NCI-H774 (cell line): ENCODE results near the gene NT5C3B.

Experiments
- DNase-seq: peaks from one replicate; lab custom pipeline; 2025; lab: John Stamatoyannopoulos, UW

The NT5C3B gene

GRCh38 chr17:41810659-41811548 is 25.1 kb downstream of the NT5C3B start:
- no peak for DNase-seq

- no peak for DNase-seq
Observed at GRCh38 chr17:41806685-41807445, 29.2 kb downstream of the NT5C3B start.

GRCh38 chr17:41803049-41804020 is 32.7 kb downstream of the NT5C3B start:
- no peak for DNase-seq

GRCh38 chr17:41801374-41802271 is 34.4 kb downstream of the NT5C3B start:
- DNase-seq: peak; percentile 70

GRCh38 chr17:41800601-41801373 is 35.2 kb downstream of the NT5C3B start:
- peak; percentile 14 for DNase-seq

- DNase-seq: no peak
Observed at GRCh38 chr17:41799366-41799765, 36.7 kb downstream of the NT5C3B start.

GRCh38 chr17:41797377-41797776 is 38.7 kb downstream of the NT5C3B start:
- no peak for DNase-seq

- DNase-seq: no peak
Observed at GRCh38 chr17:41796121-41796895, 39.7 kb downstream of the NT5C3B start.

- DNase-seq: no peak
Observed at GRCh38 chr17:41794540-41794975, 41.5 kb downstream of the NT5C3B start.

- no peak for DNase-seq
Observed at GRCh38 chr17:41793784-41794539, 42.1 kb downstream of the NT5C3B start.

GRCh38 chr17:41792845-41793783 is 42.9 kb downstream of the NT5C3B start:
- no peak for DNase-seq

- DNase-seq: no peak
Observed at GRCh38 chr17:41787021-41787418, 49.0 kb downstream of the NT5C3B start.

- peak; percentile 100 for DNase-seq
Observed at GRCh38 chr17:41786227-41787020, 49.6 kb downstream of the NT5C3B start, which contains the start of gene JUP. JUP (minus strand) TSS chr17:41786711; CDS start chr17:41771854, 14,857 bp downstream.

- peak; percentile 54 for DNase-seq
Observed at GRCh38 chr17:41785859-41786226, 50.2 kb downstream of the NT5C3B start.

- no peak for DNase-seq
Observed at GRCh38 chr17:41785091-41785858, 50.8 kb downstream of the NT5C3B start.
